Stimulated activated CD4-positive, alpha-beta T cell treated with anti-CD3 and anti-CD28 coated beads, Interleukin-4, amount 100 ng/mL, for 1 hour (primary cell): ENCODE measurements around the gene ZNF616.
"Not testable (repeated sequence)": the region's sequence is repeated elsewhere in the genome, so short reads cannot be mapped to it uniquely, and the experiment has no call there.

Experiments
- DNase-seq: peaks from one replicate; pipeline ENCODE4 v3.0.0-alpha.2; 2020

The ZNF616 gene

GRCh38 chr19:52102782-52103181 is 37.0 kb downstream of the ZNF616 start:
- DNase-seq = no peak

- DNase-seq = no peak
Measured at GRCh38 chr19:52101866-52102562, 37.7 kb downstream of the ZNF616 start.

GRCh38 chr19:52099497-52100138 is 40.1 kb downstream of the ZNF616 start:
- DNase-seq = no peak

- DNase-seq = not testable (repeated sequence)
Measured at GRCh38 chr19:52096416-52096815, 43.3 kb downstream of the ZNF616 start.

- peak; percentile 87 for DNase-seq
Measured at GRCh38 chr19:52095172-52096014, 44.3 kb downstream of the ZNF616 start, which contains the start of gene ZNF841. ZNF841 (minus strand) TSS chr19:52095765; CDS start chr19:52084801, 10,964 bp downstream.

GRCh38 chr19:52094526-52095130 is 45.1 kb downstream of the ZNF616 start:
- DNase-seq = peak; percentile 1

- no peak for DNase-seq
Measured at GRCh38 chr19:52086481-52086880, 53.3 kb downstream of the ZNF616 start.

- DNase-seq = no peak
Measured at GRCh38 chr19:52070496-52070895, 69.2 kb downstream of the ZNF616 start.

GRCh38 chr19:52069653-52070052 is 70.1 kb downstream of the ZNF616 start:
- DNase-seq = no peak

GRCh38 chr19:52066258-52066863 is 73.4 kb downstream of the ZNF616 start:
- no peak for DNase-seq

- no peak for DNase-seq
Measured at GRCh38 chr19:52065399-52065798, 74.3 kb downstream of the ZNF616 start.
